MG63 (cell line): ENCODE data around the gene RMND5A. TPM values are rescaled to one million over a fixed set of nuclear protein-coding genes. Genes with fewer than 3 reads are reported as not detected.
"Not testable (repeated sequence)": the region's sequence is repeated elsewhere in the genome, so short reads cannot be mapped to it uniquely, and the experiment has no call there.

Experiments
- DNase-seq: peaks from one replicate; pipeline ENCODE4 v3.0.0-alpha.2; 2020
- H3K27me3 ChIP-seq: fragments of 250-450 bp; sonication (Bioruptor Pico); 2 replicates; pipeline ENCODE4 v1.5.1; 2020; ENCODE audit warnings: mild to moderate bottlenecking, moderate library complexity
- H3K36me3 ChIP-seq: fragments of 250-450 bp; sonication (Bioruptor Pico); 2 replicates; pipeline ENCODE4 v1.5.1; 2020; ENCODE audit warnings: mild to moderate bottlenecking, moderate library complexity
- H3K4me3 ChIP-seq: fragments of 250-450 bp; sonication (Bioruptor Pico); 2 replicates; pipeline ENCODE4 v1.5.1; 2020; ENCODE audit warnings: mild to moderate bottlenecking, moderate library complexity
- H3K9me3 ChIP-seq: fragments of 250-450 bp; sonication (Bioruptor Pico); 2 replicates; pipeline ENCODE4 v1.5.1; 2020; ENCODE audit warnings: mild to moderate bottlenecking, moderate library complexity
- total RNA-seq: library from RNA; depleted of rRNA; stranded (reverse); fragments of >200 nt; shearing (Covaris generic); gene quantifications from 2 replicates; pipeline ENCODE4 v1.2.3, GENCODE V29; 2014; ENCODE audit warnings: low replicate concordance; rRNA removed

The RMND5A gene
- total RNA-seq, result 27.3 and 46.6 TPM in 2 replicates

- H3K4me3 ChIP-seq, result peak within 1 kb of the TSS; percentile 60
- peak; percentile 96 for DNase-seq
- not testable (repeated sequence) for H3K9me3 ChIP-seq, H3K36me3 ChIP-seq, H3K27me3 ChIP-seq
Measured at GRCh38 chr2:86719637-86720539, at the start of gene RMND5A. Gene RMND5A (plus strand): TSS chr2:86720291. CDS start chr2:86720668, 377 bp downstream.

- Histone ChIP-seq H3K9me3 (no peaks in the 10 kb centered on the region), H3K36me3 (no peaks in the 10 kb centered on the region), H3K27me3 (no peaks in the 10 kb centered on the region), H3K4me3 (no peak overlapping the region)
- DNase-seq, result no peak
Measured at GRCh38 chr2:86671337-86671981, 48.6 kb upstream of the RMND5A start.

DNA sequence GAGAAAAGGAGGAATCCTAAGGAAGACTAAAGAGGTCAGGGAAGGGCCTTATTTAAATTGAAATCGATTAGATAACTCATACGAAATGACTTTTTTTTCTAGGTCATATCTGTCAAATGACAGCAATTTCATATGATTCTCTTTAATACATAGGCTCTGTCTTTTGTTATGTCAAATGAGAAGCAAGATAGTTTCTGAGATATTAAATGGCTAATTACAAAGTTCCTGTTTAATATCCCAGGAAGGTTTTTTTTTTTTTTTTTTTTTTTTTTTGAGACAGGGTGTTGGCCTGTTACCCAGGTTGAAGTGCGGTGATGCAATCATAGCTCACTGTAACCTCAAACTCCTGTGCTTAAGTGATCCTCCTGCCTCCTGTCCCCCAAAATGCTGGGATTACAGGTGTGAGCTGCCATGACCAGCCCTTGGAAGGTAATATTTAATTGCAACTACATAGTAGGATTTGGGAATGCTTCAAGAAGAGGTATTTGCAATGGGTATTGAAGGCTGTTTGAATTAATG, 48.0 kb upstream of the RMND5A start:
- Histone ChIP-seq H3K36me3 (no peaks in the 10 kb centered on the region), H3K9me3 (no peaks in the 10 kb centered on the region), H3K4me3 (no peak overlapping the region), H3K27me3 (no peaks in the 10 kb centered on the region)
- no peak for DNase-seq

- no peak overlapping the region for H3K4me3 ChIP-seq
- no peaks in the 10 kb centered on the region for H3K36me3 ChIP-seq
- H3K27me3 ChIP-seq, result no peaks in the 10 kb centered on the region
Measured at GRCh38 chr2:86673011-86673410, 47.1 kb upstream of the RMND5A start.

DNA sequence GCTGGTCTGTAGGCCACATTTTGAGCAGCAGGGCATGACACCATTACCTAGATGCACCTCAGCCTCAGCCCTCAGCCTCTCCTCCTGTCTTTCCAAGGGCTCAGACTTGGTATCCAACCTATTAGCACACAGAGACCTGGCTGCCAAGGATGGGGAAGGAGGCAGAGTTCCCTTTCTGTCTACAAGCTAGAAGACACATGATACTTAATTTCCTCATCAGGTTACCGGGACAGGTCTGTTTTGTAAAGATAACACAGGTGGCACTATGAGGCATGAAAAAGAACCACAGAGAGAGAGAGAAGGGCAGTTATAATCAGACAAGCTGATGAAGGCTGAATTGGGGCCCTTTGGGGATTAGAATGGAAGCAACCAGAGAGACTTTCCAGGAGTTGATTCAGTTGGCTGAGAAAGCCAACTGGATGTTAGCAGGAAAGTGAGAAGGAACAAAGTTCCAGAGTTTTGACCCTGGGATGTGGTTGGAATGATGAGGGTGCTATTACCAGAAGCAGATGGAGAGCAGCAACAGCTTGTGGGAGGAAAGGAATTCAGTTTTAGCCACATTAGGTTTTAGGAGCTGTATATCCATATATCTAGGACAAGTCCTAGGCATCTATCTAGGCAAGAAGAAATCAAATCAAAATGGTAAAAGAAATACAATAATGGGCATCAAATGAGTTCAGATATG, 46.0 kb upstream of the RMND5A start:
- Histone ChIP-seq H3K27me3 (no peaks in the 10 kb centered on the region), H3K36me3 (no peaks in the 10 kb centered on the region), H3K9me3 (no peaks in the 10 kb centered on the region), H3K4me3 (no peak overlapping the region)
- no peak for DNase-seq

More at GRCh38 chr2:86673011-86673410, 47.1 kb upstream of the RMND5A start:
- no peak for DNase-seq
- H3K9me3 ChIP-seq, result no peaks in the 10 kb centered on the region

DNA sequence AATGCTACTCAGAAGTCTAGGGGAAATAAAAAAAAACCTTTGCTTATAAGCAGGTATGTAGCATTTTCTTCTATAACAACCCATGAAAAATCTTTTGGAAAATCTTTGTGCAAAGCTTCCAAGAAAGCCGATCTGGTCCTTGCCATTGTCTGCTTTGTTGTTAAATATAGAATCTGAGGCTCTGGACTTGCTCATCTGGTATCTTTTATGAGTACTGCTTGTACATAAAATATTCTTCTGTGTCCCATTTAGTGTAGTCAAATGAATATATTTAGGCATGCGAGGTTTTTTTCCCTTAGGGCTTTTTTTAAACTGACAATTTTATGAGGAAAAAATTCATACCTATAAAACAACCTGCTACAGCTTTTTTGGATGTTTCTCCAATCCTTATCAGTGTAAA, 45.0 kb upstream of the RMND5A start:
- H3K27me3 ChIP-seq, result no peaks in the 10 kb centered on the region
- DNase-seq, result no peak

GRCh38 chr2:86675511-86676015, 44.5 kb upstream of the RMND5A start:
- Histone ChIP-seq H3K4me3 (no peak overlapping the region), H3K9me3 (no peaks in the 10 kb centered on the region), H3K27me3 (no peaks in the 10 kb centered on the region), H3K36me3 (no peaks in the 10 kb centered on the region)
- no peak for DNase-seq

More for the DNA sequence above, 45.0 kb upstream of the RMND5A start:
- H3K9me3 ChIP-seq, result no peaks in the 10 kb centered on the region
- no peaks in the 10 kb centered on the region for H3K36me3 ChIP-seq
- no peak overlapping the region for H3K4me3 ChIP-seq

- Histone ChIP-seq H3K27me3 (no peaks in the 10 kb centered on the region), H3K9me3 (no peaks in the 10 kb centered on the region), H3K36me3 (no peaks in the 10 kb centered on the region), H3K4me3 (no peak overlapping the region)
- no peak for DNase-seq
Measured at GRCh38 chr2:86677816-86678215, 42.3 kb upstream of the RMND5A start.

DNA sequence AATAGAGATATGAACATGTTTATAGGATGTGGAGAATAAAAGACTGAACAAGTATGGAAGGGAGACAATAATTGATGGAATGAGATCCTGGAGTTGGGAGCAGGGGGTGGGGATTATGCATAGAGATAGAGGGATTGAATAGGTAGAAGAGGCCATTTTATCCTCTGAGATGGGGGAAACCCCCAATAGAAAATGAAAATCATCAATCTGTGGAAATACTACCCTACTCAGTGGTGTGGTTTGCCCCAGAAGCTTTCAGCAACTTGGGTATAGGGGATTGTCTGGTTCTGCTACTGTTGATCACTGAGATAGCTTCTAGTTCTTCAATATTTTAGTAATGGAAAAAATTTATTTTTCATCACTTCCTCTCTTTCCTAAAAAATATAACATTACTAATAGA, 41.1 kb upstream of the RMND5A start:
- no peaks in the 10 kb centered on the region for H3K36me3 ChIP-seq
- no peaks in the 10 kb centered on the region for H3K9me3 ChIP-seq
- no peak overlapping the region for H3K4me3 ChIP-seq
- no peaks in the 10 kb centered on the region for H3K27me3 ChIP-seq
- no peak for DNase-seq

- DNase-seq, result no peak
- H3K9me3 ChIP-seq, result no peaks in the 10 kb centered on the region
- no peaks in the 10 kb centered on the region for H3K36me3 ChIP-seq
- no peak overlapping the region for H3K4me3 ChIP-seq
- no peaks in the 10 kb centered on the region for H3K27me3 ChIP-seq
Measured at GRCh38 chr2:86685351-86685750, 34.7 kb upstream of the RMND5A start.

GRCh38 chr2:86686460-86686859, 33.6 kb upstream of the RMND5A start:
- Histone ChIP-seq H3K36me3 (no peaks in the 10 kb centered on the region), H3K9me3 (no peaks in the 10 kb centered on the region), H3K27me3 (no peaks in the 10 kb centered on the region), H3K4me3 (no peak overlapping the region)
- no peak for DNase-seq

DNA sequence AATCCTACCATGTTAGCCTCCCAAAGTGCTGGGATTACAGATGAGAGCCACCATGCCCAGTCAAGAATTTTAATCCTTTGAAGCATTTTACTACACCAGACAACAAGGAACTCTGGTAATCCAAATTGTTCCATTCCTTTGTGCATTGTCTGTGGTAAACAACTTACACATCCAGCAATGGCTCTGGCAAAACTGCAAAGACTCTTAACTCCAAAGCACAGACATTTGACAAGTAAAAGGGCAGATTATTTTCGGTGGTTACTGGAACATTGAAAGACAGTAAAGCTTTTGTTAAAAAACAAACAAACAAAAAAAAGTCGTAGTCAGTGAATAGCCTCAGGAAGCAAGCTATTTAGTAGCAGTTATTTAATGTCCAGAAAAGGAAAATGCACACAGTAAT, 33.2 kb upstream of the RMND5A start:
- Histone ChIP-seq H3K4me3 (no peak overlapping the region), H3K27me3 (no peaks in the 10 kb centered on the region), H3K9me3 (peaks cover 3% of the 10 kb centered on the region; the same call in 1 of the 2 replicates), H3K36me3 (no peaks in the 10 kb centered on the region)
- no peak for DNase-seq

GRCh38 chr2:86695053-86695691, 24.9 kb upstream of the RMND5A start:
- peaks cover 13% of the 10 kb centered on the region; the same call in 1 of the 2 replicates for H3K9me3 ChIP-seq
- no peaks in the 10 kb centered on the region for H3K36me3 ChIP-seq
- no peak overlapping the region for H3K4me3 ChIP-seq
- no peaks in the 10 kb centered on the region for H3K27me3 ChIP-seq
- peak; percentile 5 for DNase-seq

- Histone ChIP-seq H3K9me3 (peaks cover 10% of the 10 kb centered on the region; the same call in 1 of the 2 replicates), H3K36me3 (no peaks in the 10 kb centered on the region), H3K27me3 (no peaks in the 10 kb centered on the region), H3K4me3 (no peak overlapping the region)
- no peak for DNase-seq
Measured at GRCh38 chr2:86697551-86698104, 22.5 kb upstream of the RMND5A start.

GRCh38 chr2:86700690-86701089, 19.4 kb upstream of the RMND5A start:
- no peaks in the 10 kb centered on the region for H3K27me3 ChIP-seq
- H3K9me3 ChIP-seq, result peaks cover under 1% of the 10 kb centered on the region; the same call in 1 of the 2 replicates
- no peak for DNase-seq
- H3K36me3 ChIP-seq, result no peaks in the 10 kb centered on the region
- H3K4me3 ChIP-seq, result no peak overlapping the region
